ENCODE results near the gene ATPAF1.

Gene ATPAF1

GRCh38 chr1:46582972-46583371, 85.2 kb downstream of the ATPAF1 start:
- no peak for DNase-seq
